ENCODE results near the gene RCOR1.
"Not testable (repeated sequence)": the region's sequence is repeated elsewhere in the genome, so short reads cannot be mapped to it uniquely, and the experiment has no call there.

Gene RCOR1

DNA sequence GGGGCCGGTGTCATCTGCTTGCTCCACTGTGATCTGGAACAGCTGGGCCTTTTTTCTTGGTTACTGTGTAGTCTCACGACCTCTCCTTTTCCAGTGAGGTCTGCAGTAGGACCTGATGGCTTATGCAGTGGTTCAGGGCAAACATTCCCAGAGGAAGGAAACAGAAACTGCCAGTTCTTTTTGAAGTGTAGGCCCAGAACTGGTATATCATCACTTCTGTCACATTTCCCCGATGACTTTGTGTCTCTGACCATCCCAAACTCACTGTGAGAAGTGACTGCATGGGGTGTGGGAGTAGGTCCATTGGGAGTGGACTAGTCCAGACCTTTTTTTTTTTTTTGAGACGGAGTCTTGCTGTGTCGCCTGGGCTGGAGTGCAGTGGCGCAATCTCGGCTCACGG is 38.4 kb downstream of the RCOR1 start:
- no peak for DNase-seq

- DNase-seq = no peak
Measured at GRCh38 chr14:102633906-102634595, 41.6 kb downstream of the RCOR1 start.

GRCh38 chr14:102639611-102640010 is 47.2 kb downstream of the RCOR1 start:
- DNase-seq = not testable (repeated sequence)

DNA sequence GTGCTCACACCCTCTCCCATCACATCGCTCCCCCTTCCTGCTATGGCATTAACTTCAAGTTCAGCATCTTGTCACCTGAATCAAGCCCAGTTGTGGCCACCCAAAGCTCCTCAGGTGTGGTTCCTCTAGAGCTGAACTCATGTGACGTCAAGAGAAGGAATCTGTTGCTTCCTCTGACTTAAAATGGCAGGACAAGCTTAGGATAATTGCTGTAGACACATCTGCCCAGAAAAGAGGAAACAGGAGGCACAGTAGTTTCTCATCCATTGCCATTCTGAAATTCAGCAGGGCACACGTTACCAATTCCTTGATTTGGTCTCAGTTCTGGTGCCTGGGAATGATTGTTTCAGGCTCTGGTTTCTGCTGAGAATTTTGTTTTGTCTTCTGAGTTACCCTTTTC is 52.1 kb downstream of the RCOR1 start:
- DNase-seq = no peak

DNA sequence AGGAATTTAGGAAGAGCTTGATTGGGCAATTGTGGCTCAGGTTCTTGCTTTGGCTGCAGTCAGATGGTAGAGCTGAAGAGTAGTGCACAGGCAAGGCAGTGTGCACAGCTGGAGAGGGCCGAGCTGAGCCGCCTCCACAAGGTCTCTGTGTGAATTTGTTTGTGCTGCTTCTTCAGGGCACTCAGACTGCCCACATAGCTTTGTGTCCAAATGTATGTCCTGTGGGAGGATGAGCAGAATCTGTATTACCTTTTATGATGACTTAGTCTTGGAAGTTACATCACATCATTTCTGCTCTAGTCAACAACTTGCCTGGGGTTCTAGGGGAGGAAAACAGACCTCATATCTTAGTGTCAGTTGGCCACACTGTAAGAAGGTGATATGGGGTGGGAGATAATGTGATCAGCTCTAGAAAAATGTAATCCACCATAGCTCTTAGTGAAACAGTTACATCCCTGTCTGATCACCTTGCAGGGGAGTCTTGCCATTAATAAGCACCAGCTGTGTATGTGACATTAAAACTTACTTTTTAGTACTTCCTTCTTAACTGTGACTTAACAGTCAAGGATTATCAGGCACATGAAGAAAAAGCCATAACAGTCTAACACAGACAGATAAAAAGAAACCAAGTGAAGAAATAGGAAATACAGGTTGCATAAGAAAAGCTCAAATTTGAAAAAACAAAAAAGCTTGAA is 53.4 kb downstream of the RCOR1 start:
- no peak for DNase-seq

DNA sequence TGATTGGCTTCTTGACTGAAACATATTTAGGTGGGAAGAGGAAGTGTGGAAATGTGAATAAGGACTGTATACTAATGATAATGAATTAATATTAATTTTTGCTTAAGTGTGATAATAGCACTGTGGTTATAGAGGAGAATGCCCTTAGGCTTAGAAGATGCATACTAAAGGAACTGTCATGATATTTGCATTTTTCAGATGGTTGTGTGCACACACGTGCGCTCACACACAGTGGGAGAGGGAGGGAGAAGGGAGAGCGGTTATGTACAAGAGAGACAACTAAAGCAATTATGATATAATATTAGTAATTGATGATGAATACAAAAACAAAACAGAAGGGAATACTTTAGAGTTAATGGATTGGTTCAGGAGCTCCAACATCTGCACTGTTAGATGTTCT is 54.2 kb downstream of the RCOR1 start:
- DNase-seq = no peak

DNA sequence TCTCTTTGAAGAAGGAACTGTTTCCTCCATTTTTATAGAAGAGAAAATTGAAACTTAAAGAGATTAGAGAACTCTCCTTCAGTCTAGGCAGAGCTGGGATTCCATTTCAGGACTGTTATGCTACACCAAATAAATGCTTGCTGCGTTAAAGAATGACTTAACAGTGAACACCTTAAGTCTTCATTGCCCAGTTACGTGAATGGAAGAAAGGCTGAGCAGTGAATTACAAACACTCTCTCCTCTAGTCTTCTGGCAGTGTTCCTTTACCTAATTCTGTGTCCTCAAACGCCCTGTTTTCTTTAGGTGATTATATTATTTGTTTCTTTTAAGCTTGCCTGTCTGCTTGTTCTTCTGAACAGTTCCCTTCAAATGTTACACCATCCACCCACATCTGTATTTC is 59.7 kb downstream of the RCOR1 start:
- no peak for DNase-seq

- DNase-seq = no peak
Measured at GRCh38 chr14:102654298-102654697, 61.8 kb downstream of the RCOR1 start.

GRCh38 chr14:102655137-102655536 is 62.7 kb downstream of the RCOR1 start:
- DNase-seq = no peak

- DNase-seq = no peak
Measured at GRCh38 chr14:102659797-102660196, 67.3 kb downstream of the RCOR1 start.

- DNase-seq = no peak
Measured at GRCh38 chr14:102661614-102662013, 69.2 kb downstream of the RCOR1 start.

- DNase-seq = no peak
Measured at GRCh38 chr14:102662636-102663430, 70.4 kb downstream of the RCOR1 start.

DNA sequence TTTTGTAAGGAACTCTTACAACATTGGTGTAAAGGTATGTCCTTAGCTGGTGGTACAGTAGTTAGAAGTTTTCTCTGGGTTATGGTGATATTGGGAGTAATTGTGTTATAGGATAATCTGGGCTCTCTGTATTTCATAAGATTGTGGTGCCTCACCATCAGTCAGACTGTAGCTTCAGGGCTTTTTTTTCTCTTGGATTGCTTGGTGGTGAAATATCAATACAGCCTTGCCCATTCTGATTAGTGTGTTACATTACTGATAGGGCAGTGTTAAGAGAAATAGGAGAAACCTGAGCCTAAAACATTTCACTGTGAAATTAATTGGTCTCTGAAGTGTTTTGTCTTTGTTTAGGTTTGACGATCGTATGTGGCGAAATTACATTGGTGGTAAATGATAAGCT is 71.0 kb downstream of the RCOR1 start:
- DNase-seq = no peak

DNA sequence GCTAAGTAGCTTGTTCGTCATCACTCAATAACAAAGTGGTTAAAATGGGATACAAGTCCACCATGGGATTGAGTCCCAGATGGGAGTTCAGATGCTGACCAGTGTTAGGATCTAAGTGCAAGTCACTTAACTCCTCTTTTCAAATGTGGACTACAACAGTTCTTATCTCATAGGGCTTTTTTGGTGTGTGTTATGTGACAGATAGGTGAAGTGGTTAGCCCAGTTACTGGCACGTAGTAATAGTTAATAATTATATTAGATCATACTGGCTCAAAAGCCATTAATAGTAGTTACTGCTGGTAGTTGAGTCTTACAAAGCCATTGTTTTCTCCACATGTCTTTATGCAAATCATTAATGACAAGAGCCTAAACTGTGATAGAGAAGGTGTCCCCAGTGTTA is 73.2 kb downstream of the RCOR1 start:
- DNase-seq = no peak

DNA sequence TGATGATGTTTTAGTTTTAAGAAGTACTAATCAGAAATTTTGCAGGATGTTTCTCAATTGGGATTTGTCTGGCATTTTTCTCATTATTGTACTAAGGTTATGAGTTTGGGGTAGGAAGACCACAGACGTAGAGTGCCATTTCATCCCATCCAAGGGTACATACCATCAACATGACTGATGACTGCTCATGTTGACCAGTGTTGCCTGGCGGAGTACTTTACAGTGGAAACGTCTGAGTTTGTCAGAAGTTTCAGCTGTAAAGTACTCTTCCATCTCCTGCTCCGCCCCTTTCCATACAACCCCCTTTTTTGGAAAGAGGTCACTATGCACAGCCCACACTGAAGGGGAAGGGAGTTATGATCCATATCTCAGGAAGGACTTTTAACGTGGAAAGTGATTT is 74.2 kb downstream of the RCOR1 start:
- no peak for DNase-seq

DNA sequence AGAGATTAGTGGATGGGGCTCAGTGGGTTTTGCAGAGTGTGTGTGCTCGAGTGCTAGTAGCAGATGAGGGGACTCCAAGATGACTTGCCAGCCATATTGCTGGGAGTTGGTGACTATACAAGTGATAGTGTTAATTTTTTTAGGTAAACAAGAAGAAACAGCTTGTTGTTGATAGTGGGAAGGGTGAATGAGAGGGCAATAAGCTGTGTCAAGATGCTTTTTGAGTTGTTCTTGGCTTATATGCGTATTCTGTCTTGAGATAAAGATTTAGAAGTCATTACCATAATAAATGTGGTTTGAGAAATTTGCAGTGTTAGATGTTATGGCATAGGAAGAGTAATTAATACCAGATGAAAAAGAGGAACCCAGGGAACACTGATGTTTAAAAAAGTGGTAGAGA is 75.3 kb downstream of the RCOR1 start:
- DNase-seq = no peak

- no peak for DNase-seq
Measured at GRCh38 chr14:102668291-102668873, 75.9 kb downstream of the RCOR1 start.

DNA sequence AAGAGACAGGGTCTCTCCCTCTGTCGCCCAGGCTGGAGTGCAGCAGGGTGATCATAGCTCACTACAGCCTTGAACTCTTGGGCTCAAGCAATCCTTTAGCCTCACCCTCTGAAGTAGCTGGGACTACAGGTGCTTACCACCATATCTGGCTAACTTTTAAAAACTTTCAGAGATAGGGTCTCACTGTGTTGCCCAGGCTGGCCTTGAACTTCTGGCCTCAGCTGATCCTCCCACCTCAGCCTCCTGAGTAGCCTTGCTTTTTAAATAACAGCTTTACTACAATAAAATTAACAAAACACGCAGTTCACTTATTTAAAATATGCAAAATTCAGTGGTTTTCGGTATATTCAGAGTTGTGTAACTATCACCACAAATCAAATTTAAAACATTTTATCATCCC is 79.0 kb downstream of the RCOR1 start:
- DNase-seq = no peak

DNA sequence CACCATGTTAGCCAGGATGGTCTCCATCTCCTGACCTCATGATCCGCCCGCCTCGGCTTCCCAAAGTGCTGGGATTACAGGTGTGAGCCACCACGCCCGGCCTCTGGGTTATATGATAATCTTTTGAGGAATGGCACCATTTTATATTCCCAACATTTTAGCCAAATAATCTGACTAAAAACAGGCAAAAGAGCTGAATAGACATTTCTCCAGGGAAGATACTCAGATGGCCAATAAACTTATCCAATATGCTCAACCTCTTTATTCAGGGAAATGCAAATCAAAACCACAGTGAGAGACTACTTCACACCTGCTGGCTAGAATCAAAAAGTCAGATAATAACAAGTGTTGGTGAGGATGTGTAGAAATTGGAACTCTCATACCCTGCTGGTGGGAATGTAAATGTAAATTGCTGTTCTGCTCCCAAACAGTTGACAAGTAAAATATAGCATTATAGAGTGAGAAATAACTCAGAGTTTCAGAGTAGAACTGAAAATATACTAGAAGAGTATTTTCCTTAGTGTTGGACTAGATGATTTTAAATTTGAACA is 80.0 kb downstream of the RCOR1 start:
- no peak for DNase-seq

- no peak for DNase-seq
Measured at GRCh38 chr14:102675396-102675795, 82.9 kb downstream of the RCOR1 start.

- DNase-seq = no peak
Measured at GRCh38 chr14:102678394-102678793, 85.9 kb downstream of the RCOR1 start.

DNA sequence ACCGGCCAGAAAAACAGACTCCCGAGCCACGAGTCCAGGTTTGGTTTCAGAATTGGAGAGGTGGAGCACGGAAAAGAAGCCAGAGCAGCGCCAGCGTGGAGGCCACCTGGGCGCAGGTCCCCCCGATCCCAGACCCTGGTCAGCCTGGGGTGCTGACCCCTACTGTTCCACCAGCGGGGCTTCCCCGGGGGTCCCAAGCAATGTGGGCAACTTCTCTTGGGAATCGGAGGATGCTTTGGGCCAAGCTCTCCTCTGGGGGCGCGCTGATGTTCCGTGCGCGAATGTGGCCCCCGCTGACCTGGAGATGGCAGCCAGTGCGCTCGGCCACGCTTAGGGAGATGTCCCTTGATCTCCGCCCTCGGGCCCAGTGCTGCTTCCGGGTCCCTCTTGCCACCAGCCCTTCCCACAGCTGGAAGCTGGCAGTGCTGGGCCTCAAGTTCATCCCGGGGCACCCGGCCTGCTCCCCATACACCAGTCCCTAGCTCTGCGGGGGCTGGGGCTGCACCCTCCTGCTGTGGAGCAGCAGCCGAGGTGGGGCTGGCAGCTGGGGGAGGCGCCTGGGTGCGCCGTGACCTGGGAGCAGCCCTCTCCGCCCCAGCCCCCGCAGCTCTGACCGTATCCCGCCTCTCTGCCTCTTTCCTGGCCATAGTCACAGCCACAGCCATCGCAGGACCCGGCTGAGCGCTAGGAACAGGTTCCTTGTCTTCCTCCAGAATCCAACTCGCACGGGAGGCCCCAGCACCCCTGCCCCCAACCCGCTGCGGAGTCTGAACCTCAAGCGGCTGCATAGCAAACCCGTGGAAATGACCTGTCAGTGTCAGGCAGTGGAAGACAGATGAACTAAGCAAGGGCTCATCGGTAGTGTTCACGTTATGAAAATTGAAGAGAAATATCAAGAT is 91.2 kb downstream of the RCOR1 start:
- DNase-seq = no peak

Measured in NCI-H524 (cell line).